Panc1 (cell line): Measurements from ENCODE around the gene PRKAG2. TPM values are rescaled to one million over a fixed set of nuclear protein-coding genes. Genes with fewer than 3 reads are reported as not detected.

Experiments used
- ATAC-seq: fragments of 200-7000 bp; cut with Tn5 transposase; 2 replicates; pipeline ENCODE4 v1.9.1; 2020; ENCODE audit warnings: mild to moderate bottlenecking, moderate library complexity
- BruUV-seq: library from RNA; stranded (reverse); fragments of 400-500 nt; replicated peaks from 2 replicates; lab custom pipeline; 2021; lab: Mats Ljungman, UMichigan
- CTCF ChIA-PET: fragments of 300-600 bp; sonication (Branson Sonifier 250); formaldehyde crosslinking; loops from one replicate; lab custom pipeline; 2022; ENCODE audit warnings: antibody characterized with exemption; lab: Charles Lee
- POLR2A ChIA-PET: fragments of 300-600 bp; sonication (Branson Sonifier 250); formaldehyde crosslinking; loops from one replicate; lab custom pipeline; 2022; ENCODE audit warnings: antibody characterized with exemption; lab: Charles Lee
- DNase-seq: peaks from one replicate; pipeline ENCODE4 v3.0.0-alpha.2; 2010; ENCODE audit warnings: low read depth, low spot score
- H3K27ac ChIP-seq: 2 replicates; pipeline ENCODE4 v1.5.1; 2011; ENCODE audit warnings: mild to moderate bottlenecking, low read length, inconsistent platforms
- H3K27me3 ChIP-seq: fragments of 200-500 bp; sonication (Bioruptor generic); 2 replicates; pipeline ENCODE4 v1.6.0; 2014; ENCODE audit warnings: low read length, inconsistent platforms; ENCODE audit not compliant: control insufficient read depth, insufficient read depth
- H3K36me3 ChIP-seq: fragments of 200-500 bp; sonication (Bioruptor generic); 2 replicates; pipeline ENCODE4 v1.5.1; 2014; ENCODE audit warnings: inconsistent platforms, mild to moderate bottlenecking, low read length, moderate library complexity; ENCODE audit not compliant: control insufficient read depth, insufficient read depth
- H3K4me1 ChIP-seq: 2 replicates; pipeline ENCODE4 v1.5.1; 2011; ENCODE audit warnings: inconsistent platforms, mild to moderate bottlenecking, low read length, moderate library complexity; ENCODE audit not compliant: control insufficient read depth, insufficient read depth
- H3K4me3 ChIP-seq, 2 experiments: 2 replicates each; pipeline ENCODE4 v1.5.1; 2011 to 2012; ENCODE audit warnings: low read depth in 2 of 2, low read length in 2 of 2, mild to moderate bottlenecking in 2 of 2, inconsistent platforms in 1 of 2, moderate library complexity in 1 of 2
- H3K9me3 ChIP-seq: fragments of 200-500 bp; sonication (Bioruptor generic); 2 replicates; pipeline ENCODE4 v1.5.1; 2014; ENCODE audit warnings: low read depth, mild to moderate bottlenecking, inconsistent platforms, low read length, moderate library complexity; ENCODE audit not compliant: control insufficient read depth, insufficient read depth
- POLR2AphosphoS5 ChIP-seq: IDR thresholded peaks from 2 replicates; pipeline ENCODE4 v1.6.1; 2012; ENCODE audit warnings: mild to moderate bottlenecking, low read depth, low read length, moderate library complexity
- SIN3A ChIP-seq: IDR thresholded peaks from 2 replicates; pipeline ENCODE4 v1.6.1; 2012; ENCODE audit warnings: low read depth, mild to moderate bottlenecking, low read length, moderate library complexity, borderline replicate concordance; ENCODE audit not compliant: insufficient read depth
- TCF7L2 ChIP-seq: IDR thresholded peaks from 2 replicates; pipeline ENCODE4 v1.6.1; 2011; ENCODE audit warnings: mild to moderate bottlenecking, low read depth, low read length, inconsistent platforms
- in situ Hi-C: cut with HindIII; loops from 2 replicates; pipeline ENCODE4 v1.10.0; 2016; ENCODE audit warnings: low sequenced_read_pairs, low pct_unique_long_range_greater_than_20kb
- intact Hi-C: fragments of 100-400 bp; cut with micrococcal nuclease; formaldehyde crosslinking; loops from one replicate; pipeline ENCODE4 v1.10.0; 2022; ENCODE audit not compliant: unreplicated experiment
- total RNA-seq: library from RNA; stranded (reverse); gene quantifications from one replicate; pipeline ENCODE4 v1.2.1, GENCODE V29; 2021; ENCODE audit not compliant: unreplicated experiment
- TF ChIP-seq, protein P1 (sequence below): fragments of 450-650 bp; IDR thresholded peaks from 2 replicates; pipeline ENCODE4 v1.5.1; 2017; ENCODE audit warnings: mild to moderate bottlenecking
- TF ChIP-seq, protein P2 (sequence below), 2 experiments: IDR thresholded peaks; 2 replicates each; pipeline ENCODE4 v1.6.1; 2011 to 2012; ENCODE audit warnings: low read depth in 2 of 2, control low read depth in 1 of 2, low read length in 1 of 2, mild to moderate bottlenecking in 1 of 2, moderate library complexity in 1 of 2; ENCODE audit not compliant: insufficient read depth in 1 of 2

The PRKAG2 gene
- total RNA-seq, 1 experiment from 2014 or later: 71.6 TPM

DNA sequence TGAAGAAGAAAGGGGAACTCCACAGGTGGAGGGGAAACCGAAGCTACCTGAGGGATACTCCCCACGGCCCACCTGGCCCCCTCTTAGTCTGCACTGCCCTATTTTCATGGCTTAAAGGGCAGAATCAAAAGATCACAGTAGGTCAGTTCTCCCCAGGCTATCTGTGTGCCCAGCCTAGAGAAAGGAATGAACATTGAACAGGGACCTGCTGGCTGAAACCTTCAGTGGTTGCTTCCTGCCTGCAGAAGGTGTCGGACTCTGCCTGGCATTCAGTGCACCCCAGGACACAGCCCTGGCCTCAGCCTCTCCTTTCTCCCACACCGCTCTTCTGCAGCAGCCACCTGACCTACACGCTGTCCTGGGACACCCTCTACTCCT lies 74.5 kb downstream of the PRKAG2 start:
- intact Hi-C loops: no loop called here
- CTCF ChIA-PET: no interaction called here
- no TSS peak for BruUV-seq
- ATAC-seq: no peak
- Histone ChIP-seq H3K36me3 (no peaks in the 10 kb centered on the region), H3K27me3 (no peaks in the 10 kb centered on the region), H3K27ac (no peak overlapping the region), H3K4me3 (no peak overlapping the region), H3K9me3 (no peaks in the 10 kb centered on the region), H3K4me1 (no peaks in the 10 kb centered on the region)
- in situ Hi-C loops: no loop called here
- DNase-seq: no peak
- TF ChIP-seq POLR2AphosphoS5 (no peak), SIN3A (no peak), TCF7L2 (no peak)
- TF ChIP-seq, protein P1, sequence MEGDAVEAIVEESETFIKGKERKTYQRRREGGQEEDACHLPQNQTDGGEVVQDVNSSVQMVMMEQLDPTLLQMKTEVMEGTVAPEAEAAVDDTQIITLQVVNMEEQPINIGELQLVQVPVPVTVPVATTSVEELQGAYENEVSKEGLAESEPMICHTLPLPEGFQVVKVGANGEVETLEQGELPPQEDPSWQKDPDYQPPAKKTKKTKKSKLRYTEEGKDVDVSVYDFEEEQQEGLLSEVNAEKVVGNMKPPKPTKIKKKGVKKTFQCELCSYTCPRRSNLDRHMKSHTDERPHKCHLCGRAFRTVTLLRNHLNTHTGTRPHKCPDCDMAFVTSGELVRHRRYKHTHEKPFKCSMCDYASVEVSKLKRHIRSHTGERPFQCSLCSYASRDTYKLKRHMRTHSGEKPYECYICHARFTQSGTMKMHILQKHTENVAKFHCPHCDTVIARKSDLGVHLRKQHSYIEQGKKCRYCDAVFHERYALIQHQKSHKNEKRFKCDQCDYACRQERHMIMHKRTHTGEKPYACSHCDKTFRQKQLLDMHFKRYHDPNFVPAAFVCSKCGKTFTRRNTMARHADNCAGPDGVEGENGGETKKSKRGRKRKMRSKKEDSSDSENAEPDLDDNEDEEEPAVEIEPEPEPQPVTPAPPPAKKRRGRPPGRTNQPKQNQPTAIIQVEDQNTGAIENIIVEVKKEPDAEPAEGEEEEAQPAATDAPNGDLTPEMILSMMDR: no peak
- TF ChIP-seq, protein P2, sequence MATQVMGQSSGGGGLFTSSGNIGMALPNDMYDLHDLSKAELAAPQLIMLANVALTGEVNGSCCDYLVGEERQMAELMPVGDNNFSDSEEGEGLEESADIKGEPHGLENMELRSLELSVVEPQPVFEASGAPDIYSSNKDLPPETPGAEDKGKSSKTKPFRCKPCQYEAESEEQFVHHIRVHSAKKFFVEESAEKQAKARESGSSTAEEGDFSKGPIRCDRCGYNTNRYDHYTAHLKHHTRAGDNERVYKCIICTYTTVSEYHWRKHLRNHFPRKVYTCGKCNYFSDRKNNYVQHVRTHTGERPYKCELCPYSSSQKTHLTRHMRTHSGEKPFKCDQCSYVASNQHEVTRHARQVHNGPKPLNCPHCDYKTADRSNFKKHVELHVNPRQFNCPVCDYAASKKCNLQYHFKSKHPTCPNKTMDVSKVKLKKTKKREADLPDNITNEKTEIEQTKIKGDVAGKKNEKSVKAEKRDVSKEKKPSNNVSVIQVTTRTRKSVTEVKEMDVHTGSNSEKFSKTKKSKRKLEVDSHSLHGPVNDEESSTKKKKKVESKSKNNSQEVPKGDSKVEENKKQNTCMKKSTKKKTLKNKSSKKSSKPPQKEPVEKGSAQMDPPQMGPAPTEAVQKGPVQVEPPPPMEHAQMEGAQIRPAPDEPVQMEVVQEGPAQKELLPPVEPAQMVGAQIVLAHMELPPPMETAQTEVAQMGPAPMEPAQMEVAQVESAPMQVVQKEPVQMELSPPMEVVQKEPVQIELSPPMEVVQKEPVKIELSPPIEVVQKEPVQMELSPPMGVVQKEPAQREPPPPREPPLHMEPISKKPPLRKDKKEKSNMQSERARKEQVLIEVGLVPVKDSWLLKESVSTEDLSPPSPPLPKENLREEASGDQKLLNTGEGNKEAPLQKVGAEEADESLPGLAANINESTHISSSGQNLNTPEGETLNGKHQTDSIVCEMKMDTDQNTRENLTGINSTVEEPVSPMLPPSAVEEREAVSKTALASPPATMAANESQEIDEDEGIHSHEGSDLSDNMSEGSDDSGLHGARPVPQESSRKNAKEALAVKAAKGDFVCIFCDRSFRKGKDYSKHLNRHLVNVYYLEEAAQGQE (IDR thresholded peaks at IDR 0.05; ENCODE audit: insufficient read depth in 1 of 2, low read depth in 2 of 2, low read length in 1 of 2): no peak
- POLR2A ChIA-PET: no interaction called here

DNA sequence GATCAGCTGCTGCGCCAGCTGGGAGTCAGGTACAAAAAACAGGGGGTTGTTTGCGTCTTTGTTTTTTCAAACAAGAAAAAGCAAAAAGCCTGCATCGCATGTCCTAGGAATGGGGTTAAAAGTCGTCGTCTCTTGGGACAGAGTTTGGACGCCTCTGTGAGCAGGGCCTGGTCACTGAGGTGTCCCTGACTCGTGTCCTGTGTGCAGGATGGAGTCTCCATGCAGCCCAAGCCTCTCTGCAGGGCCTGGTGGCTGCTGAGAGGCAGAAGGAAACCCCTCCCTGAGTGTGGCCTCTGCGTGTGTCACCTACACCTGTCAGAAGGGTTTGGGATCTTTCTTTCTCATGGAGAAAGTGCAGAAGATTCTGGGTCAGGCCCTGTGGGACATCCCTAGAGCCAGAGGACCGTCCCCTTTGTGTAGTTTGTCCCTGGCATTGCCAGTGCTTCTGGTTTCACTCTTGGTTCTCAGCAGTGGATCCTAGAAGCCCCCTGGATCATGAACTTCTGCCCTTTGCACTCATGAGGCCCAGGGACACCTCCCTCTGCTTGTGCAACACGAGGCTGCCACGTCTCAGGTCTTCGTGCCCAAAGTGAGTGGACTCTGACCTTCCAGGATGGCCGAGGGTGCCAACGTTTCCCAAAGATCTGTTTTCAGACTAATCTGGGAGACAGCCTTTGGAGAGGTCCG lies 75.0 kb downstream of the PRKAG2 start:
- TF ChIP-seq, protein P2 (IDR thresholded peaks at IDR 0.05; ENCODE audit: insufficient read depth in 1 of 2, low read depth in 2 of 2, low read length in 1 of 2): no peak
- TF ChIP-seq, protein P1: no peak
- TF ChIP-seq POLR2AphosphoS5 (no peak), SIN3A (no peak), TCF7L2 (no peak)
- POLR2A ChIA-PET: no interaction called here

More for the DNA sequence above, 75.0 kb downstream of the PRKAG2 start:
- Histone ChIP-seq H3K27ac (no peak overlapping the region), H3K4me1 (no peaks in the 10 kb centered on the region; the same call in 1 of the 2 replicates), H3K4me3 (no peak overlapping the region), H3K36me3 (no peaks in the 10 kb centered on the region), H3K9me3 (no peaks in the 10 kb centered on the region), H3K27me3 (no peaks in the 10 kb centered on the region)
- intact Hi-C loops: no loop called here
- in situ Hi-C loops: no loop called here
- CTCF ChIA-PET: interaction anchor here (0.6 kb wide), 1 partner anchor 19 kb away, joined by 3 read pairs; no protein-coding TSS in a partner anchor
- no peak for ATAC-seq
- no peak for DNase-seq
- BruUV-seq: no TSS peak
